Epithelial cell of proximal tubule (primary cell): ENCODE measurements around the gene BMP8B. TPM values are rescaled to one million over a fixed set of nuclear protein-coding genes. Genes with fewer than 3 reads are reported as not detected.
A peak's percentile ranks its signal among the peaks of the same experiment; 100 is the strongest.

ENCODE experiments used
- DNase-seq: peaks from one replicate; pipeline ENCODE4 v3.0.0-alpha.2; 2011; ENCODE audit warnings: low read depth
- H3K4me3 ChIP-seq: 2 replicates; pipeline ENCODE4 v1.5.1; 2011; ENCODE audit warnings: low read depth, mild to moderate bottlenecking, low read length
- total RNA-seq: library from RNA; depleted of rRNA; stranded (reverse); fragments of >200 nt; gene quantifications from 2 replicates; pipeline ENCODE4 v1.2.3, GENCODE V29; 2015
- TF ChIP-seq, protein P1 (sequence below): conservative IDR thresholded peaks from 2 replicates; pipeline ENCODE4 v1.5.1; 2012; ENCODE audit warnings: low read depth, mild to moderate bottlenecking, low read length

Gene BMP8B
- total RNA-seq, 1 donor from 2014 or later, result 1.9 TPM

DNA sequence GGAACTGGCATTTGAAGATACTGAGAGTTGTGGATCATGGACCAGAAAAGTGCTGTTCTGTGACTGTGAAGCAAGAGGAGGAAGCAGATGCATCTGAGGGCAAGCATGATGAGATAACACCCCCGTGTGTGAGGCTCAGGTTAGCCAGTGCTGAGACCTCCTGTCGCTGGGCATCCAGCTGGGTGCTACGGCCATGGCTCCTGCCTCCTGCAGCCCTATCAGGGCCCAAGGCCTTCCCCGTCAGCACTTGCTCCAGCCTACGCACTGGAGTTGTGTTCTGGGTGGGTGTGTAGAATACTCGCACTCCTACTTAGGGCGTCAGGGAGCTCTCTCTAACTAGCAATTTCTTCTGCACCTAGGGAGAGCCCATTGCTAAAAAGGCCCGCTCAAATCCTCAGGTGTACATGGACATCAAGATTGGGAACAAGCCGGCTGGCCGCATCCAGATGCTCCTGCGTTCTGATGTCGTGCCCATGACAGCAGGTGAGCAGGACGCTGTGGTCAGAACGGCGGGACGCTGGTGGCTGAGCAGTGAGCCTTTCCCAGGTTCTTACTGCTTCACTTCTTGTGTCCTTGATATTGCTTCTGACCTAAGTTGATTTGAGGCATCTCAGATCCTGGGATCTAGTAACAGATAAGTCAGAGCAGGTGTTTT is 43.5 kb downstream of the BMP8B start:
- no peak for DNase-seq
- H3K4me3 ChIP-seq, result no peak overlapping the region
- TF ChIP-seq, protein P1, sequence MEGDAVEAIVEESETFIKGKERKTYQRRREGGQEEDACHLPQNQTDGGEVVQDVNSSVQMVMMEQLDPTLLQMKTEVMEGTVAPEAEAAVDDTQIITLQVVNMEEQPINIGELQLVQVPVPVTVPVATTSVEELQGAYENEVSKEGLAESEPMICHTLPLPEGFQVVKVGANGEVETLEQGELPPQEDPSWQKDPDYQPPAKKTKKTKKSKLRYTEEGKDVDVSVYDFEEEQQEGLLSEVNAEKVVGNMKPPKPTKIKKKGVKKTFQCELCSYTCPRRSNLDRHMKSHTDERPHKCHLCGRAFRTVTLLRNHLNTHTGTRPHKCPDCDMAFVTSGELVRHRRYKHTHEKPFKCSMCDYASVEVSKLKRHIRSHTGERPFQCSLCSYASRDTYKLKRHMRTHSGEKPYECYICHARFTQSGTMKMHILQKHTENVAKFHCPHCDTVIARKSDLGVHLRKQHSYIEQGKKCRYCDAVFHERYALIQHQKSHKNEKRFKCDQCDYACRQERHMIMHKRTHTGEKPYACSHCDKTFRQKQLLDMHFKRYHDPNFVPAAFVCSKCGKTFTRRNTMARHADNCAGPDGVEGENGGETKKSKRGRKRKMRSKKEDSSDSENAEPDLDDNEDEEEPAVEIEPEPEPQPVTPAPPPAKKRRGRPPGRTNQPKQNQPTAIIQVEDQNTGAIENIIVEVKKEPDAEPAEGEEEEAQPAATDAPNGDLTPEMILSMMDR, result no peak

GRCh38 chr1:39738622-39739366 is 49.9 kb downstream of the BMP8B start, which contains the start of gene PPIE:
PPIE (plus strand) TSS chr1:39738882; CDS start chr1:39738901, 19 bp downstream.
- peak; percentile 20 for DNase-seq

DNA sequence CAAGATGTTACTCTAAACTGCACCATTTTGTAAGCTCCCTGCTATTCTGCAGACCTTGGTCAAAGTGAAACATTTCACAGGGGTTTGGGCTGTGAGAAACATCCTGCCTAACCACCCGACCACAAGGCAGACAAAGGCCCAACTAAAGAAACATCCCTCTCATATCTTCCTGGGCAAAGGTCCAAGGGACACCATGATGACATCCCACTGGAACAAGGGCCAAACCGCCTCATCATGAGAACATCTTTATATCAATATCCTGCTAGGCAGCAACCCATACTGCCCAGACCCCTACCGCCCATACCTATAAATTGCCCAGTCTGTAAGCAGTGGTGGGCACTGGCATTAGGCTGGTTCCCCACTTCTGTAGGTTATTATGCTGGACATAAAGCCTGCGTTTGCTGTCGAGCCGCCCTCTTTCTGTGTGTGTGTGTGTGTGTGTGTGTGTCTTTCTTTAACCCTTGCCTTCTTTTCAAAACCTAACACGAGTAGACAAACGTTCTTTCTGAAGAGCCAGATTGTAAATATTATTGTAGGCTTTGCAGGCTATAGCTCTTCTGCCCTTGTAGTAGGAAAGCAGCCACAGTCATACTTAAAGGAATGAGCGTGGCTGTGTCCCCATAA is 51.0 kb downstream of the BMP8B start:
- no peak overlapping the region for H3K4me3 ChIP-seq
- no peak for DNase-seq
- TF ChIP-seq, protein P1, result no peak

More at GRCh38 chr1:39738622-39739366, 49.9 kb downstream of the BMP8B start, which contains the start of gene PPIE:
- H3K4me3 ChIP-seq, result peak within 1 kb of the TSS; percentile 88
- TF ChIP-seq, protein P1, result no peak

DNA sequence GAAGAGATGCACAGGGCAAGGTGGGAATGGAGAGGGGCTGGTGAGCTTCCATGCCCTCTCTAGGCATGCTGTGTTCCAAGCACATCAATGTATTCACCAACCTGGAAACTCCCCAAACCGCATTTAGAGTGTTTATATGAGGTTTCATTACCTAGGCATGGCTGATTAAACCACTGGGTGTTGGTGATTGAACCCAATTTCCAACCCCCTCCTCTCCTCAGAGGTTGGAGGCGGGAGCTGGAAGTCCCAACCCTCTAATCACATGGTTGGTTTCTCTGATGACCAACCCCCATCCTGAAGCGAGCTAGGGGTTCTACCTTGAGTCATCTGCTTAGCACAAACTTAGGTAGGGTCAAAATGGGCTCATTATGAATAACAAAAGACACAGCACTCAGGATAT is 52.9 kb downstream of the BMP8B start:
- H3K4me3 ChIP-seq, result no peak overlapping the region
- no peak for DNase-seq
- TF ChIP-seq, protein P1, result no peak

GRCh38 chr1:39733161-39733560 is 55.5 kb downstream of the BMP8B start:
- TF ChIP-seq, protein P1, result no peak
- H3K4me3 ChIP-seq, result no peak overlapping the region
- DNase-seq, result no peak

- DNase-seq, result no peak
- TF ChIP-seq, protein P1, result no peak
- no peak overlapping the region for H3K4me3 ChIP-seq
Measured at GRCh38 chr1:39732730-39733129, 55.9 kb downstream of the BMP8B start.
